HL-60 (cell line): ENCODE data around the gene ANKRA2.

Source experiments
- DNase-seq, 2 experiments: peaks; one replicate each; pipeline ENCODE4 v3.0.0-alpha.2; 2010 to 2020; ENCODE audit warnings: low read depth in 1 of 2, low spot score in 1 of 2
- H3K27ac ChIP-seq: fragments of 250-450 bp; sonication (Bioruptor Pico); replicated peaks from 2 replicates; pipeline ENCODE4 v1.5.1; 2020; ENCODE audit warnings: mild to moderate bottlenecking, moderate library complexity
- H3K27me3 ChIP-seq: fragments of 250-450 bp; sonication (Bioruptor Pico); 2 replicates; pipeline ENCODE4 v1.5.1; 2021; ENCODE audit warnings: mild to moderate bottlenecking, moderate library complexity; ENCODE audit not compliant: insufficient read depth, poor library complexity, severe bottlenecking
- H3K4me3 ChIP-seq: replicated peaks from 2 replicates; pipeline ENCODE4 v1.5.1; 2011; ENCODE audit warnings: mild to moderate bottlenecking, control low read depth, low read length; ENCODE audit not compliant: insufficient read depth
- GABPA ChIP-seq: IDR thresholded peaks from 2 replicates; pipeline ENCODE4 v1.6.1; 2012; ENCODE audit warnings: low read depth
- POLR2AphosphoS5 ChIP-seq: IDR thresholded peaks from 2 replicates; pipeline ENCODE4 v1.6.1; 2012; ENCODE audit warnings: low read depth
- SPI1 ChIP-seq: IDR thresholded peaks from 2 replicates; pipeline ENCODE4 v1.6.1; 2012; ENCODE audit warnings: low read depth, mild to moderate bottlenecking, borderline replicate concordance
- TF ChIP-seq, protein P1 (sequence below): IDR thresholded peaks from one replicate; pipeline ENCODE4 v1.5.1; 2011; ENCODE audit warnings: low read length, control low read depth, inconsistent platforms; ENCODE audit not compliant: insufficient read depth
- TF ChIP-seq, protein P2 (sequence below): IDR thresholded peaks from 2 replicates; pipeline ENCODE4 v1.6.1; 2012; ENCODE audit warnings: low read depth; ENCODE audit not compliant: insufficient replicate concordance

The ANKRA2 gene

DNA sequence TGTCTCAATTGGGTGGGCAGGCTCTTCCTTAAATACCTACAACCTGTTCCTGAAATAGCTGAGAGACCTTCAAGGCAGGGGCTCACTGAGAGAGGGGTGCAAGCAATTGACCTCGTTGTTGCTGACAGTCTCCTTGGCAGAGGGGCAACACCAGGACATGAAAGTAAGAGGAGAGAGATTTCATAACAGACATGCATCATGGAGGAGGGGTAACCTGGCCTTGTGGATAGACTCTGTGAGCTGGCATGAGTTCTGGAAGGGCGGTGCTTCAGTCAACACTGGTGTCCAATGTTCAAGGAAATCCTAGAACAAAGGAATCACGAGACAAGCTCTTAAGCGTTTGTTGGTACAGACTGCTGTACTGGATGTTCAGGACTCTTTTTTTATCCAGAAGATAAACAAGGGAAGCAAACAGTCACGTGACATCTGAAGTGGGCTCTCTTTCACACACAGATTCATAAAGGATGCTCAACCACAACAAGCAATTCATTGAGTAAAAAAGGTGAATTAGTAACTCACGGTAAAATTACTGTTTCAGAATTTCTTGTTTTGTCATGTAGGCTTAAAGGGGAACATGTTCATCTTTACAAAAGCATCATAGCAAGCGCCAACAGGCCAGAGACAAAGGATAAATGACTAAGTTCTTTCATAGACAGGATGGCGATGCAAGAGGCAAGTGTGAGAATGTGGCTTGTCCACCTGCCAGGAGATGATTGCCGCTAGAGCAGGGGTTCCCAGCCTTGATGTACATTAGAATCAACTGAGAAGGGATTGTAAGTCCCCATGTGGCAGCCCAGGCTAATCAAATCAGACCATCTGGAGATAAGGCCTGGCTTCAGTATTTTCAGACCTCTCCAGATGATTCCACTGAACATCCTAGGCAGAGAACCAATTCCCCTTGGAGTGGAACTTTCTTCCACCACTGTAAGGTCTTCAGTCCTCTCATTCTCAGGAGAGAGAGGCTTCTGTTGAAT, 20.7 kb downstream of the ANKRA2 start:
- no peak for DNase-seq
- TF ChIP-seq, protein P1, sequence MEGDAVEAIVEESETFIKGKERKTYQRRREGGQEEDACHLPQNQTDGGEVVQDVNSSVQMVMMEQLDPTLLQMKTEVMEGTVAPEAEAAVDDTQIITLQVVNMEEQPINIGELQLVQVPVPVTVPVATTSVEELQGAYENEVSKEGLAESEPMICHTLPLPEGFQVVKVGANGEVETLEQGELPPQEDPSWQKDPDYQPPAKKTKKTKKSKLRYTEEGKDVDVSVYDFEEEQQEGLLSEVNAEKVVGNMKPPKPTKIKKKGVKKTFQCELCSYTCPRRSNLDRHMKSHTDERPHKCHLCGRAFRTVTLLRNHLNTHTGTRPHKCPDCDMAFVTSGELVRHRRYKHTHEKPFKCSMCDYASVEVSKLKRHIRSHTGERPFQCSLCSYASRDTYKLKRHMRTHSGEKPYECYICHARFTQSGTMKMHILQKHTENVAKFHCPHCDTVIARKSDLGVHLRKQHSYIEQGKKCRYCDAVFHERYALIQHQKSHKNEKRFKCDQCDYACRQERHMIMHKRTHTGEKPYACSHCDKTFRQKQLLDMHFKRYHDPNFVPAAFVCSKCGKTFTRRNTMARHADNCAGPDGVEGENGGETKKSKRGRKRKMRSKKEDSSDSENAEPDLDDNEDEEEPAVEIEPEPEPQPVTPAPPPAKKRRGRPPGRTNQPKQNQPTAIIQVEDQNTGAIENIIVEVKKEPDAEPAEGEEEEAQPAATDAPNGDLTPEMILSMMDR, result no peak
- TF ChIP-seq SPI1, result no peak
- TF ChIP-seq POLR2AphosphoS5, result no peak
- TF ChIP-seq, protein P2, sequence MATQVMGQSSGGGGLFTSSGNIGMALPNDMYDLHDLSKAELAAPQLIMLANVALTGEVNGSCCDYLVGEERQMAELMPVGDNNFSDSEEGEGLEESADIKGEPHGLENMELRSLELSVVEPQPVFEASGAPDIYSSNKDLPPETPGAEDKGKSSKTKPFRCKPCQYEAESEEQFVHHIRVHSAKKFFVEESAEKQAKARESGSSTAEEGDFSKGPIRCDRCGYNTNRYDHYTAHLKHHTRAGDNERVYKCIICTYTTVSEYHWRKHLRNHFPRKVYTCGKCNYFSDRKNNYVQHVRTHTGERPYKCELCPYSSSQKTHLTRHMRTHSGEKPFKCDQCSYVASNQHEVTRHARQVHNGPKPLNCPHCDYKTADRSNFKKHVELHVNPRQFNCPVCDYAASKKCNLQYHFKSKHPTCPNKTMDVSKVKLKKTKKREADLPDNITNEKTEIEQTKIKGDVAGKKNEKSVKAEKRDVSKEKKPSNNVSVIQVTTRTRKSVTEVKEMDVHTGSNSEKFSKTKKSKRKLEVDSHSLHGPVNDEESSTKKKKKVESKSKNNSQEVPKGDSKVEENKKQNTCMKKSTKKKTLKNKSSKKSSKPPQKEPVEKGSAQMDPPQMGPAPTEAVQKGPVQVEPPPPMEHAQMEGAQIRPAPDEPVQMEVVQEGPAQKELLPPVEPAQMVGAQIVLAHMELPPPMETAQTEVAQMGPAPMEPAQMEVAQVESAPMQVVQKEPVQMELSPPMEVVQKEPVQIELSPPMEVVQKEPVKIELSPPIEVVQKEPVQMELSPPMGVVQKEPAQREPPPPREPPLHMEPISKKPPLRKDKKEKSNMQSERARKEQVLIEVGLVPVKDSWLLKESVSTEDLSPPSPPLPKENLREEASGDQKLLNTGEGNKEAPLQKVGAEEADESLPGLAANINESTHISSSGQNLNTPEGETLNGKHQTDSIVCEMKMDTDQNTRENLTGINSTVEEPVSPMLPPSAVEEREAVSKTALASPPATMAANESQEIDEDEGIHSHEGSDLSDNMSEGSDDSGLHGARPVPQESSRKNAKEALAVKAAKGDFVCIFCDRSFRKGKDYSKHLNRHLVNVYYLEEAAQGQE, result no peak
- TF ChIP-seq GABPA, result no peak
- no peak overlapping the region for H3K27ac ChIP-seq
- no peak overlapping the region for H3K4me3 ChIP-seq
- no peaks in the 10 kb centered on the region for H3K27me3 ChIP-seq

DNA sequence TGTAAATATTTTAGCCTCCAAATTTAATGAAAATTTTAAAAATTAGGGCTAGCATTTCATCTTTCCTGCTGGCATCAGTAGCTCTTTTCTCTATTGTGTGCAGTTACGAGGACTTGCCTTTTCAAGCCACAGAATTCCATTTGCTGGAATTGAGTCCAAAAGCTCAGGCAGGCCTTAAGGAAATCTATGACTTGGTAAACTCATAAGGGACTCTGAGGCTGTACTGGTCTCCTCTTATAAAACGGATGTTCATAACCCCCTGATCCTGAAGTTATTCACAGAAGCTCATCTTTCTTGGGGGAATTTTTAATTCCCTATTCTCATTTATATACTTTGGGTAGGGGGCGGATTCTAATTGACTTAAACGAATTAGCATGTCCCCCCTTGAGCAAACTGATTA, 23.4 kb downstream of the ANKRA2 start:
- H3K27me3 ChIP-seq, result no peaks in the 10 kb centered on the region
- TF ChIP-seq, protein P2, result no peak
- TF ChIP-seq SPI1 (no peak), GABPA (no peak), POLR2AphosphoS5 (no peak)
- TF ChIP-seq, protein P1, result no peak
- DNase-seq, result no peak
- no peak overlapping the region for H3K27ac ChIP-seq
- no peak overlapping the region for H3K4me3 ChIP-seq

DNA sequence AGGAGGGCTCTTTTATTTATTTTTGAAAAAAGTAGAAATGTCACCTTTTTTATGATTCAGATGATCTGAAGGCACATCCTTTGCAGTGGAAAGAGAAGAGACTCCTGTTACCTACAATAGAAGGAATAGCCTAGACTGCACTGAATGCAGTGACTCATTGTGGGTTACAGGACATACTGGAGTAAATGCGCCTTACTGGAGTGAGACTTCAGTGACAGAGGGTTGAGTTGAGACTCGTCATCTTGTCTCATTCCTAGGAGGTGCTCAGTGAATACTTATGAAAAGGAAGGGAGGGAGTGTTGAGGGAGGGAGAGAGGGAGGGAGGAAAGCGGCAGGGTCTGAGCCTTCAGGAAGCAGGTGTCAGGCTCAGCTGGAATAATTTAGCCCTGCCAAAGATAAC, 25.2 kb downstream of the ANKRA2 start:
- DNase-seq, result no peak
- Histone ChIP-seq H3K4me3 (no peak overlapping the region), H3K27me3 (no peaks in the 10 kb centered on the region), H3K27ac (no peak overlapping the region)
- TF ChIP-seq GABPA, result no peak
- TF ChIP-seq, protein P2, result no peak
- no peak for TF ChIP-seq SPI1
- TF ChIP-seq, protein P1, result no peak
- TF ChIP-seq POLR2AphosphoS5, result no peak
